Adipocyte (in vitro differentiated cells): ENCODE data around the gene KPNA5.
"Not testable (repeated sequence)": the region's sequence is repeated elsewhere in the genome, so short reads cannot be mapped to it uniquely, and the experiment has no call there.

Source experiments
- DNase-seq: peaks from one replicate; pipeline ENCODE4 v3.0.0-alpha.2; 2015; ENCODE audit warnings: low read depth
- H3K27me3 ChIP-seq: replicated peaks from 2 replicates; pipeline ENCODE4 v1.7.0; 2013; ENCODE audit warnings: mild to moderate bottlenecking, low read length, moderate library complexity; ENCODE audit not compliant: control insufficient read depth, insufficient read depth
- H3K36me3 ChIP-seq: 2 replicates; pipeline ENCODE4 v1.7.0; 2013; ENCODE audit warnings: low read length, mild to moderate bottlenecking, moderate library complexity; ENCODE audit not compliant: control insufficient read depth, insufficient read depth, severe bottlenecking
- H3K4me1 ChIP-seq: 2 replicates; pipeline ENCODE4 v1.7.0; 2013; ENCODE audit warnings: mild to moderate bottlenecking, low read length, moderate library complexity; ENCODE audit not compliant: control insufficient read depth, insufficient read depth
- H3K4me3 ChIP-seq: 2 replicates; pipeline ENCODE4 v1.7.0; 2013; ENCODE audit warnings: mild to moderate bottlenecking, low read length, moderate library complexity
- H3K9ac ChIP-seq: 2 replicates; pipeline ENCODE4 v1.7.0; 2013; ENCODE audit warnings: mild to moderate bottlenecking, low read length, moderate library complexity
- H3K9me3 ChIP-seq: 2 replicates; pipeline ENCODE4 v1.7.0; 2013; ENCODE audit warnings: mild to moderate bottlenecking, low read length, moderate library complexity; ENCODE audit not compliant: control insufficient read depth

The KPNA5 gene

GRCh38 chr6:116666869-116667268 is 14.1 kb upstream of the KPNA5 start:
- H3K4me3 ChIP-seq = peak overlapping the region; percentile 100

GRCh38 chr6:116667623-116668022 is 13.4 kb upstream of the KPNA5 start:
- H3K4me1 ChIP-seq = peaks cover 34% of the 10 kb centered on the region
- no peak for DNase-seq

More at GRCh38 chr6:116666869-116667268, 14.1 kb upstream of the KPNA5 start:
- DNase-seq = no peak
- no peaks in the 10 kb centered on the region for H3K27me3 ChIP-seq
- H3K4me1 ChIP-seq = peaks cover 34% of the 10 kb centered on the region
- H3K36me3 ChIP-seq = no peaks in the 10 kb centered on the region
- no peak overlapping the region for H3K9ac ChIP-seq
- no peaks in the 10 kb centered on the region for H3K9me3 ChIP-seq

GRCh38 chr6:116672306-116672705 is 8.7 kb upstream of the KPNA5 start:
- DNase-seq = no peak
- no peaks in the 10 kb centered on the region for H3K27me3 ChIP-seq
- no peak overlapping the region for H3K4me3 ChIP-seq
- peaks cover 6% of the 10 kb centered on the region for H3K4me1 ChIP-seq
- no peaks in the 10 kb centered on the region for H3K36me3 ChIP-seq
- H3K9me3 ChIP-seq = no peaks in the 10 kb centered on the region
- no peak overlapping the region for H3K9ac ChIP-seq

More at GRCh38 chr6:116667623-116668022, 13.4 kb upstream of the KPNA5 start:
- Histone ChIP-seq H3K36me3 (no peaks in the 10 kb centered on the region), H3K9me3 (no peaks in the 10 kb centered on the region), H3K9ac (peak overlapping the region; percentile 99), H3K4me3 (peak overlapping the region; percentile 100), H3K27me3 (no peaks in the 10 kb centered on the region)

- no peak overlapping the region for H3K9ac ChIP-seq
- H3K27me3 ChIP-seq = no peaks in the 10 kb centered on the region
- H3K36me3 ChIP-seq = no peaks in the 10 kb centered on the region
- no peaks in the 10 kb centered on the region for H3K9me3 ChIP-seq
- no peaks in the 10 kb centered on the region for H3K4me1 ChIP-seq
- H3K4me3 ChIP-seq = no peak overlapping the region
- DNase-seq = no peak
Observed at GRCh38 chr6:116676021-116676420, 5.0 kb upstream of the KPNA5 start.

GRCh38 chr6:116682334-116682712 is 1.3 kb downstream of the KPNA5 start:
- Histone ChIP-seq H3K4me1 (peaks cover 27% of the 10 kb centered on the region), H3K36me3 (peaks cover 3% of the 10 kb centered on the region), H3K9ac (peak overlapping the region; percentile 96), H3K9me3 (no peaks in the 10 kb centered on the region), H3K27me3 (no peaks in the 10 kb centered on the region), H3K4me3 (peak overlapping the region; percentile 96)
- peak; percentile 14 for DNase-seq

- Histone ChIP-seq H3K36me3 (peaks cover 3% of the 10 kb centered on the region), H3K4me3 (peak overlapping the region; percentile 57), H3K4me1 (peaks cover 41% of the 10 kb centered on the region), H3K9ac (peak overlapping the region; percentile 69), H3K27me3 (no peaks in the 10 kb centered on the region), H3K9me3 (no peaks in the 10 kb centered on the region)
- DNase-seq = no peak
Observed at GRCh38 chr6:116685437-116685993, 4.5 kb downstream of the KPNA5 start.

- DNase-seq, H3K9me3 ChIP-seq, H3K36me3 ChIP-seq, H3K27me3 ChIP-seq: not testable (repeated sequence)
- H3K9ac ChIP-seq = peak overlapping the region; percentile 69
- peaks cover 40% of the 10 kb centered on the region for H3K4me1 ChIP-seq
- H3K4me3 ChIP-seq = peak overlapping the region; percentile 57
Observed at GRCh38 chr6:116686475-116687101, 5.6 kb downstream of the KPNA5 start.

- DNase-seq = no peak
- Histone ChIP-seq H3K9ac (no peak overlapping the region), H3K4me1 (peaks cover 23% of the 10 kb centered on the region), H3K36me3 (peaks cover 9% of the 10 kb centered on the region), H3K9me3 (no peaks in the 10 kb centered on the region), H3K27me3 (no peaks in the 10 kb centered on the region), H3K4me3 (no peak overlapping the region)
Observed at GRCh38 chr6:116691154-116691553, 10.1 kb downstream of the KPNA5 start.

GRCh38 chr6:116692873-116693272 is 11.9 kb downstream of the KPNA5 start:
- Histone ChIP-seq H3K4me1 (peaks cover 11% of the 10 kb centered on the region), H3K36me3 (peaks cover 12% of the 10 kb centered on the region)
- H3K27me3 ChIP-seq, H3K9me3 ChIP-seq, H3K4me3 ChIP-seq, H3K9ac ChIP-seq, DNase-seq: not testable (repeated sequence)

- H3K9me3 ChIP-seq, DNase-seq, H3K4me3 ChIP-seq, H3K4me1 ChIP-seq, H3K9ac ChIP-seq, H3K27me3 ChIP-seq: not testable (repeated sequence)
- H3K36me3 ChIP-seq = peaks cover 12% of the 10 kb centered on the region
Observed at GRCh38 chr6:116693275-116693674, 12.3 kb downstream of the KPNA5 start.

GRCh38 chr6:116695401-116695800 is 14.4 kb downstream of the KPNA5 start:
- no peaks in the 10 kb centered on the region for H3K9me3 ChIP-seq
- no peaks in the 10 kb centered on the region for H3K4me1 ChIP-seq
- no peak overlapping the region for H3K4me3 ChIP-seq
- H3K27me3 ChIP-seq = no peaks in the 10 kb centered on the region
- H3K9ac ChIP-seq = no peak overlapping the region
- DNase-seq = no peak
- peaks cover 28% of the 10 kb centered on the region for H3K36me3 ChIP-seq

- Histone ChIP-seq H3K4me1 (no peaks in the 10 kb centered on the region), H3K36me3 (peaks cover 35% of the 10 kb centered on the region), H3K4me3 (no peak overlapping the region), H3K27me3 (no peaks in the 10 kb centered on the region), H3K9me3 (no peaks in the 10 kb centered on the region), H3K9ac (no peak overlapping the region)
- DNase-seq = no peak
Observed at GRCh38 chr6:116697480-116697879, 16.5 kb downstream of the KPNA5 start.
